HCT116 (cell line): Measurements from ENCODE around the gene ST3GAL6. TPM values are rescaled to one million over a fixed set of nuclear protein-coding genes. Genes with fewer than 3 reads are reported as not detected.

Experiments
- ATAC-seq: fragments of 200-7000 bp; cut with Tn5 transposase; 2 replicates; pipeline ENCODE4 v1.9.1; 2020; ENCODE audit warnings: mild to moderate bottlenecking, moderate library complexity
- BruUV-seq: library from RNA; stranded (reverse); fragments of 400-500 nt; replicated peaks from 2 replicates; lab custom pipeline; 2021; lab: Mats Ljungman, UMichigan
- CTCF ChIA-PET: fragments of 300-600 bp; sonication (Branson Sonifier 250); formaldehyde crosslinking; loops from one replicate; lab custom pipeline; 2021; ENCODE audit warnings: antibody characterized with exemption; lab: Charles Lee
- POLR2A ChIA-PET: fragments of 300-600, 350-600 bp; sonication (Branson Sonifier 250); formaldehyde crosslinking; loops from one replicate; lab custom pipeline; 2021; ENCODE audit warnings: antibody characterized with exemption; lab: Charles Lee
- RAD21 ChIA-PET, 2 experiments: fragments of 300-600 bp; sonication (Branson Sonifier 250); formaldehyde crosslinking; loops; one replicate each; lab custom pipeline; 2023; ENCODE audit warnings: low total read pairs in 2 of 2; ENCODE audit not compliant: uncharacterized antibody in 2 of 2, unreplicated experiment in 2 of 2, low non-redundant PET in 1 of 2; lab: Charles Lee
- DNase-seq: peaks from one replicate; pipeline ENCODE4 v3.0.0-alpha.2; 2010; ENCODE audit warnings: low read depth, low spot score
- H2AFZ ChIP-seq: fragments of 200-600 bp; shearing (Covaris generic), sonication (generic); 2 replicates; pipeline ENCODE4 v1.6.1; 2017; ENCODE audit warnings: low read depth, mixed run types, mixed read lengths, antibody characterized with exemption, low read length; ENCODE audit not compliant: poor library complexity, severe bottlenecking
- H3K27ac ChIP-seq: 2 replicates; pipeline ENCODE4 v1.5.1; 2012; ENCODE audit warnings: low read depth, low read length
- H3K27me3 ChIP-seq: fragments of 200-600 bp; sonication (generic); 2 replicates; pipeline ENCODE4 v1.6.1; 2016; ENCODE audit warnings: mixed run types, low read length, mixed read lengths; ENCODE audit not compliant: insufficient read depth
- H3K36me3 ChIP-seq, 2 experiments: fragments of 200-500 bp in 1 of 2; fragments of 200-600 bp in 1 of 2; sonication (Bioruptor generic) in 1 of 2; sonication (generic) in 1 of 2; 2 replicates each; pipeline versions ENCODE4 v1.5.1 to v1.6.1; 2014 to 2016; ENCODE audit warnings: low read length in 2 of 2, inconsistent platforms in 1 of 2, mixed read lengths in 1 of 2, mixed run types in 1 of 2; ENCODE audit not compliant: insufficient read depth in 2 of 2, control insufficient read depth in 1 of 2
- H3K4me1 ChIP-seq, 2 experiments: fragments of 200-600 bp in 1 of 2; sonication (generic) in 1 of 2; 2 replicates each; pipeline versions ENCODE4 v1.5.1 to v1.6.1; 2012 to 2017; ENCODE audit warnings: low read length in 2 of 2, inconsistent platforms in 1 of 2, mild to moderate bottlenecking in 1 of 2, mixed read lengths in 1 of 2, mixed run types in 1 of 2, moderate library complexity in 1 of 2; ENCODE audit not compliant: insufficient read depth in 2 of 2, control insufficient read depth in 1 of 2
- H3K4me2 ChIP-seq: fragments of 200-600 bp; sonication (generic); 2 replicates; pipeline ENCODE4 v1.6.1; 2017; ENCODE audit warnings: mixed run types, low read length, mixed read lengths
- H3K4me3 ChIP-seq, 2 experiments: fragments of 200-600 bp in 1 of 2; sonication (generic) in 1 of 2; replicated peaks in 1 of 2; 2 replicates each; pipeline ENCODE4 v1.5.1; 2011 to 2016; ENCODE audit warnings: low read length in 2 of 2, control low read depth in 1 of 2, low read depth in 1 of 2, mild to moderate bottlenecking in 1 of 2, mixed read lengths in 1 of 2, mixed run types in 1 of 2
- H3K79me2 ChIP-seq: fragments of 200-600 bp; sonication (generic); 2 replicates; pipeline ENCODE4 v1.6.1; 2017; ENCODE audit warnings: mild to moderate bottlenecking, mixed run types, low read length, moderate library complexity, mixed read lengths; ENCODE audit not compliant: insufficient read depth
- H3K9ac ChIP-seq: fragments of 200-600 bp; sonication (generic); 2 replicates; pipeline ENCODE4 v1.6.1; 2016; ENCODE audit warnings: low read length, mixed read lengths
- H3K9me2 ChIP-seq: fragments of 200-600 bp; sonication (generic), shearing (Covaris generic); 2 replicates; pipeline ENCODE4 v1.6.1; 2017; ENCODE audit warnings: mixed run types, mild to moderate bottlenecking, moderate library complexity; ENCODE audit not compliant: insufficient read depth
- H3K9me3 ChIP-seq, 2 experiments: fragments of 200-500 bp in 1 of 2; fragments of 200-600 bp in 1 of 2; sonication (Bioruptor generic) in 1 of 2; sonication (generic) in 1 of 2; 2 replicates each; pipeline ENCODE4 v1.6.1; 2014 to 2017; ENCODE audit warnings: low read length in 2 of 2, mixed read lengths in 2 of 2, inconsistent platforms in 1 of 2, low read depth in 1 of 2, mild to moderate bottlenecking in 1 of 2, mixed run types in 1 of 2, moderate library complexity in 1 of 2; ENCODE audit not compliant: control insufficient read depth in 1 of 2, insufficient read depth in 1 of 2
- H4K20me1 ChIP-seq: fragments of 200-600 bp; sonication (generic), shearing (Covaris generic); 2 replicates; pipeline ENCODE4 v1.6.1; 2017; ENCODE audit warnings: mixed run types, mild to moderate bottlenecking, moderate library complexity; ENCODE audit not compliant: insufficient read depth
- ATF3 ChIP-seq: IDR thresholded peaks from 2 replicates; pipeline ENCODE4 v1.6.1; 2012
- CBX3 ChIP-seq: IDR thresholded peaks from 2 replicates; pipeline ENCODE4 v1.6.1; 2012; ENCODE audit warnings: low read depth
- CEBPB ChIP-seq: IDR thresholded peaks from 2 replicates; pipeline ENCODE4 v1.6.1; 2012; ENCODE audit warnings: low read depth
- CTCF ChIP-seq, 3 experiments: fragments of 200-600 bp in 1 of 3; sonication (generic) in 1 of 3; IDR thresholded peaks in 2 of 3; conservative IDR thresholded peaks in 1 of 3; 2 replicates each; pipeline ENCODE4 v1.5.1; 2012 to 2017; ENCODE audit warnings: low read depth in 2 of 3, low read length in 2 of 3, antibody characterized with exemption in 1 of 3, borderline replicate concordance in 1 of 3, control low read depth in 1 of 3, mild to moderate bottlenecking in 1 of 3, mixed read lengths in 1 of 3, mixed run types in 1 of 3, moderate library complexity in 1 of 3; ENCODE audit not compliant: insufficient read depth in 1 of 3
- ELF1 ChIP-seq: IDR thresholded peaks from 2 replicates; pipeline ENCODE4 v1.6.1; 2012; ENCODE audit warnings: low read depth, borderline replicate concordance
- EZH2 ChIP-seq: fragments of 200-600 bp; sonication (generic); IDR thresholded peaks from 2 replicates; pipeline ENCODE4 v1.6.1; 2017; ENCODE audit warnings: antibody characterized with exemption, mixed run types
- EZH2phosphoT487 ChIP-seq: fragments of 200-600 bp; IDR thresholded peaks from 2 replicates; pipeline ENCODE4 v1.6.1; 2018; ENCODE audit warnings: antibody characterized with exemption, borderline replicate concordance
- FOSL1 ChIP-seq: IDR thresholded peaks from 2 replicates; pipeline ENCODE4 v1.6.1; 2012; ENCODE audit warnings: low read depth
- POLR2A ChIP-seq: IDR thresholded peaks from 2 replicates; pipeline ENCODE4 v1.7.0; 2011; ENCODE audit warnings: borderline replicate concordance; ENCODE audit not compliant: insufficient read depth, insufficient read length; ENCODE audit errors: extremely low read depth
- RAD21 ChIP-seq: IDR thresholded peaks from 2 replicates; pipeline ENCODE4 v1.6.1; 2012; ENCODE audit warnings: low read depth, mild to moderate bottlenecking
- REST ChIP-seq: IDR thresholded peaks from 2 replicates; pipeline ENCODE4 v1.6.1; 2012; ENCODE audit warnings: low read depth
- SP1 ChIP-seq: IDR thresholded peaks from 2 replicates; pipeline ENCODE4 v1.6.1; 2012; ENCODE audit warnings: low read depth
- SRF ChIP-seq: IDR thresholded peaks from 2 replicates; pipeline ENCODE4 v1.6.1; 2012; ENCODE audit warnings: low read depth
- TCF7L2 ChIP-seq: IDR thresholded peaks from 2 replicates; pipeline ENCODE4 v1.7.0; 2011; ENCODE audit warnings: borderline replicate concordance, inconsistent platforms; ENCODE audit not compliant: insufficient read depth, insufficient read length; ENCODE audit errors: extremely low read depth
- ZBTB33 ChIP-seq: IDR thresholded peaks from 2 replicates; pipeline ENCODE4 v1.6.1; 2011; ENCODE audit warnings: mild to moderate bottlenecking, low read length, moderate library complexity; ENCODE audit not compliant: insufficient replicate concordance; ENCODE audit errors: extremely low read depth
- ZFX ChIP-seq: fragments of 450-650 bp; IDR thresholded peaks from 2 replicates; pipeline ENCODE4 v1.6.1; 2017
- ZNF274 ChIP-seq: fragments of 200-500 bp; sonication (Bioruptor generic); IDR thresholded peaks from 2 replicates; pipeline ENCODE4 v1.6.1; 2014; ENCODE audit warnings: mild to moderate bottlenecking, low read depth, low read length, inconsistent platforms
- intact Hi-C: fragments of 100-400 bp; cut with micrococcal nuclease; formaldehyde crosslinking; loops from 2 replicates; pipeline ENCODE4 v1.10.0; 2022
- total RNA-seq: library from RNA; stranded (reverse); gene quantifications from one replicate; pipeline ENCODE4 v1.2.1, GENCODE V29; 2021; ENCODE audit not compliant: unreplicated experiment

ST3GAL6 gene
- total RNA-seq, 1 experiment from 2014 or later, result 10.6 TPM

- DNase-seq (no peak), ATAC-seq (no peak)
- H3K9ac ChIP-seq, result no peak overlapping the region
- no peak overlapping the region for H3K4me2 ChIP-seq
- no peak overlapping the region for H3K4me3 ChIP-seq
- no peaks in the 10 kb centered on the region for H3K36me3 ChIP-seq
- no peaks in the 10 kb centered on the region for H4K20me1 ChIP-seq
- H2AFZ ChIP-seq, result no peak overlapping the region
- H3K9me2 ChIP-seq, result no peaks in the 10 kb centered on the region
- ChIA-PET RAD21 (no interaction called here), POLR2A (no interaction called here), CTCF (no interaction called here)
- no peaks in the 10 kb centered on the region for H3K9me3 ChIP-seq
- peaks cover 17% of the 10 kb centered on the region; the same call in 1 of the 2 replicates for H3K79me2 ChIP-seq
- H3K4me1 ChIP-seq, result peaks cover 8 to 25% of the 10 kb centered on the region in 2 experiments
- H3K27me3 ChIP-seq, result no peaks in the 10 kb centered on the region
- BruUV-seq, result no TSS peak
- intact Hi-C loops, result no loop called here
- TF ChIP-seq POLR2A (no peak), SRF (no peak), FOSL1 (no peak), ELF1 (no peak), SP1 (no peak), CEBPB (no peak), ATF3 (no peak), ZNF274 (no peak), EZH2 (no peak), CTCF (IDR thresholded peaks at IDR 0.05 in 2 of 3, conservative IDR thresholded peaks at IDR 0.05 in 1 of 3; ENCODE audit: borderline replicate concordance in 1 of 3, insufficient read depth in 1 of 3, low read depth in 2 of 3, low read length in 2 of 3) (no peak), REST (no peak), RAD21 (no peak), ZBTB33 (no peak), EZH2phosphoT487 (no peak), ZFX (no peak), CBX3 (no peak), TCF7L2 (no peak)
- TF ChIP-seq, all 23 proteins: peak for 0
- H3K27ac ChIP-seq, result no peak overlapping the region
These were observed 27.3 kb upstream of the ST3GAL6 start for GRCh38 chr3:98735761-98736269.
